Stimulated activated naive CD8-positive, alpha-beta T cell treated with anti-CD3 and anti-CD28 coated beads, Interleukin-15, amount 100 ng/mL, for 72 hours (primary cell): ENCODE results near the gene SRXN1.

Experiments used
- ATAC-seq: fragments of 150-1000 bp; cut with Tn5 transposase; 2 replicates; pipeline ENCODE4 v1.10.0; 2021; ENCODE audit warnings: mild to moderate bottlenecking, moderate library complexity
- DNase-seq, 2 donors: peaks; one replicate each; pipeline ENCODE4 v3.0.0; 2021 to 2022
- H3K27ac Mint-ChIP-seq, 2 donors: one replicate each; pipeline ENCODE4 v1.8.0; 2022; ENCODE audit warnings: mild to moderate bottlenecking in 2 of 2, mixed read lengths in 2 of 2, moderate library complexity in 2 of 2
- H3K27me3 Mint-ChIP-seq: one replicate; pipeline ENCODE4 v1.8.0; 2022; ENCODE audit warnings: mixed read lengths
- H3K4me1 Mint-ChIP-seq: one replicate; pipeline ENCODE4 v1.8.0; 2022; ENCODE audit warnings: mild to moderate bottlenecking, mixed read lengths
- H3K4me3 Mint-ChIP-seq, 2 donors: one replicate each; pipeline ENCODE4 v1.8.0; 2022; ENCODE audit warnings: mild to moderate bottlenecking in 2 of 2, mixed read lengths in 2 of 2, moderate library complexity in 1 of 2
- H3K9me3 Mint-ChIP-seq, 2 donors: one replicate each; pipeline ENCODE4 v1.8.0; 2022; ENCODE audit warnings: mixed read lengths in 2 of 2

Gene SRXN1

DNA sequence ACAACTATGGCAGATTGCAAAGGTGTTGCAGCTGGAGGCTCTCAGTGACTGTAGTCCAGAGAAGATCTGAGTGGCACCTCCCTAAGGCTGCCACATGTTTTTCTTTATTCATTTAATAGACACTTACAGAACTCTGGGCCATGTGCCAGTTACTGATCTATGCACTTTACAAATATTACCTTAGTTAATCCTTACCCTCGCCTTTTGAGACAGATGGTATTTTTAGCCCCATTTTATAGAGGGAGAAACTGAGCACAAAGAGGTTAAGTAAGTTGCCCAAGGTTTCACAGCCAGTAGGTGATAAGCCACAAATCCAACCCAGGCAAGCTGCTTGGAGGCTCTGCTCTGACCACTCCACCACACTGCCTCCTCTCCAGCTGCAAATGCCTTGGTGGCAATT is 29.1 kb upstream of the SRXN1 start:
- no peak for DNase-seq
- H3K27me3 Mint-ChIP-seq = peaks cover 49% of the 10 kb centered on the region
- no peaks in the 10 kb centered on the region for H3K9me3 Mint-ChIP-seq
- no peak overlapping the region for H3K4me3 Mint-ChIP-seq
- H3K27ac Mint-ChIP-seq = no peak overlapping the region
- no peak for ATAC-seq
- H3K4me1 Mint-ChIP-seq = no peaks in the 10 kb centered on the region

DNA sequence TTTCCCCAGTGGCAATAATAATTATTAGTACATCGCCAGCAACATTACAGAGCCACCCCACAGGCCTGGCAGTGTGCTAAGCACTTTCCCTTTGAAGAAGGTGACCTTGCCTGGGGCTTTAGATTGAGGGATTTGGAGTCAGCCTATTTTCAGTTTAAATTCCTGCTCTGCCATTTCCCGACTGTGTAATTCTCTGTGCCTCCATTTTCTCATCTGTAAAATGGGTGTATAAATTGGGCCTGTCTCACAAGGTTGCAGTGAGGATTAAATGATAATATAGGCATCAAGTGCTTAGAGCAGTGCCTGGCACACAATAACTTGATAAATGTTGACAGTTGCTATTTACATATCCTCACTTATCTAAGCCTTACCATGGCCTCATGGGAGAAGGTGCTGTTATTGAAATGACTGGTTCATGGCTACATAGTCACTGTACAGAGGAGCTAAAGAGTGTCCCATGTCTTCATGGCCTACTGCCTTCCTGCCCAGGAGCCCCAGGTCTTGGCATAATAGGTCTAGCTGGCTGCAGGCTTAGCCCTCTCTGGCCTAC is 27.7 kb upstream of the SRXN1 start:
- Mint-ChIP-seq H3K4me1 (peaks cover 9% of the 10 kb centered on the region), H3K9me3 (no peaks in the 10 kb centered on the region), H3K27me3 (peaks cover 52% of the 10 kb centered on the region), H3K27ac (no peak overlapping the region), H3K4me3 (no peak overlapping the region)
- ATAC-seq = no peak
- DNase-seq = no peak

DNA sequence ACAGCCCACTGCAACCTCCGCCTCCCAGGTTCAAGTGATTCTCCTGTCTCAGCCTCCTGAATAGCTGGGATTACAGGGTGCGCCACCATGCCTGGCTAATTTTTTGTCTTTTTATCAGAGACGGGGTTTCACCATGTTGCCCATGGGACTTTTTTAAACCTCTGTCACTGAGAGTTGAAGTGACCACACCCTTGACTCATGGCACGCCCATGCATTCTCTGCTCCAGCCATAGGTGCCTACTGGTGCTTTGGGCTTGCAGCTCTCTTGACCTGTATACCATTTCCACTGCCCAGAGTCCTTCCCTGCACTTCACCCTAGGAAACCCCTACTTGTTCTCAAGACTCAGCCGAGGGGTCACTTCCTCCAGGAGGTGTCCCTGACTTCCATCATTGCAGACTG is 25.0 kb upstream of the SRXN1 start:
- ATAC-seq = no peak
- Mint-ChIP-seq H3K4me3 (no peak overlapping the region), H3K27ac (no peak overlapping the region), H3K9me3 (no peaks in the 10 kb centered on the region), H3K4me1 (peaks cover 10% of the 10 kb centered on the region), H3K27me3 (peaks cover 75% of the 10 kb centered on the region)
- no peak for DNase-seq

DNA sequence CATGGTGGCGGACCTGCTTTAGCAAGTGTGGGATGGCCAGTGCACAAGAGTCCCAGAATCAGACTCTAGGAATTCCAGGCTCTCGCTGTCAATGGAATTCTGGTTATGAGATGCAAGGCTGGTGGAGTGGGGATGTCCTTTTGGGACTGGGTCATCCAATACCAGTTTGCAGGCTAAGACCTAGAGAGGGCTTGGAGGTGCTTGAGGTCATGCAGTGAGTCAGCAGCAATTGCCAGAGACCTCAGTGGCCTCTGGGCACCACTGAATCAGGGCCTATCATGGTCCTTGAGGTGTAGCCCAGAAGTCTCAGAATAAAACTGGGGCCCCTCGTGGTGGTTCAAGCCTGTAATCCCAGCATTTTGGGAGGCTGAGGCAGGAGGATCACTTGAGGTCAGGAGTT is 24.0 kb upstream of the SRXN1 start:
- Mint-ChIP-seq H3K27ac (no peak overlapping the region), H3K4me3 (no peak overlapping the region), H3K9me3 (no peaks in the 10 kb centered on the region), H3K4me1 (peaks cover 10% of the 10 kb centered on the region), H3K27me3 (peaks cover 78% of the 10 kb centered on the region)
- ATAC-seq (no peak), DNase-seq (no peak)

DNA sequence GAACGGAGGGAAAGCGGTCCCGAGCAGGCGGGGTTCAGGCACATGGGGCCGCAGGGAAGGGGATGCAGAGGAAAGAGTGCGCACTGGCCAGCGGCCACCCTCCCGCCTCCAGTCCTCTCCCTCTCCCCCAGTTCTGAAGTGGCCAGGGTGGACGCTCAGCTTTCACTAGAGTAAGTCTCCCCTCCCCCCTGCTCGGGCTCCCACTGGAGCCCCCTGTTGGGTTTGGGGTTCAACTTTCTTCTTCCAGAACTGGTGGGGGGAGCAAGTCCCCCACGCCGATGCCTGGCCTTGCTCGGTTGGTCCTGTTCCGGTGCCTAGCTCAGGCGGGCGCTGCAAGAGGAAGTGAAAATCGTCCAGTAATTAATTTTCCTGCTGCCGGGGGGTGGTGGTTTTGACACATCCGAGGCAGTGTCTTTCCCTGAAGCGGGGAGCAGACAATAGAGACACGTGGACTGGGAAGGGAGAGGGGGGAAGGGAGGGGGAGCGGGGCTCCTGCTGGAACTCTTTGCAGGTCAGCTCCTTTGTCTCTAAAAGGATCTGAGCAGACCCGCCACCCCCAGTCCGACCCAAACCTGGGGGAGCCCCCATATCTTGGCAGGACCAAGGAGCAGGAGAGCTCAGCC is 23.4 kb upstream of the SRXN1 start:
- no peak for ATAC-seq
- H3K4me3 Mint-ChIP-seq = peak overlapping the region; percentile 25 to 55
- H3K27me3 Mint-ChIP-seq = peaks cover 83% of the 10 kb centered on the region

DNA sequence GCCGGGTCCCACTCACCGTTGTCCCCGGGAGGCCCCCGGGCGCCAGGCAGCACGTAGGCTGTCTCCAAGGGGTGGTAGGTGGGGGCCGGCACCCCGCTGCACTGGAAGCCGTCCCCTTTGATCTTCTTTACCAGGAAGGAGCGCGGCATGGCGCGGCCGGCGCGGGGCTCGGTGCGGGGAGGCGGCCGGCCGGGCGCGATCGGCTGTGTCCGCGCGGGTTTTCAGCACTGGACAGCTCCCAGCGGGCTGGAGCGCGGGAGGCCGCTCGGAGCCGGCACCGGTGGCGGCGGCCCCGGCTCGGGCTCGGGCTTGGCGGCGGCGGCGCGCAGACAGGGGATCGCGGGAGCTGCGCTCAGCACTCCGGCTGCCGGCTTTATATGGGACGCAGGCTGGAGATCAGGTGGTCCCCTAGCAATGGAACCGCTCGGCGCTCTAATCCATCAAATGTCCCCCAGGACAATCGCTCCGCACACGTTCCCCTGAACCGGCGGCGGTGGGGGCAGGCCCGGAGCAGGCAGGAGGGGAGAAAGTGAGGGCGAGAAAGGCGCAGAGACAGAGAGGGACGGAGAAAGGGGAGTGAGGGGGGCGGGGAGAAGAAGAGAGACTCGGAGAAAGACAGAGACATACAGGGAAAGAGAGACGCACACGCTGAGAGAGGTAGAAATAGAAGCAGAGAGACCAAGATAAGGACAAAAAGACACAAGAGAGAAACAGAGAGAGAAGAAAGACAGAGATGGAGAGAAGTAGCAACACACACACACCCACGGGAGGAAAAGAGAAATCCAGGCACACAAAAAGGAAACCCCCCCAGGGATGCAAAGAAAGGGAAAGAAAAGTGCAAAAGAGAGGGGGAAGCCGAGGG is 22.7 kb upstream of the SRXN1 start, which contains the start of gene SCRT2:
Gene SCRT2 (minus strand): TSS at position 350 of the 862 bp plus-strand sequence. CDS start 201 bp downstream, at position 149.
- Mint-ChIP-seq H3K4me1 (peaks cover 10% of the 10 kb centered on the region), H3K27me3 (peaks cover 91% of the 10 kb centered on the region), H3K4me3 (peak within 1 kb of the TSS; percentile 44 to 55), H3K27ac (no peak within 1 kb of the TSS), H3K9me3 (no peaks in the 10 kb centered on the region)
- DNase-seq (peak; percentile 60 to 61), ATAC-seq (peak; percentile 82)

More for the DNA sequence above, 23.4 kb upstream of the SRXN1 start:
- Mint-ChIP-seq H3K27ac (no peak overlapping the region), H3K4me1 (peaks cover 10% of the 10 kb centered on the region), H3K9me3 (no peaks in the 10 kb centered on the region)
- no peak for DNase-seq

DNA sequence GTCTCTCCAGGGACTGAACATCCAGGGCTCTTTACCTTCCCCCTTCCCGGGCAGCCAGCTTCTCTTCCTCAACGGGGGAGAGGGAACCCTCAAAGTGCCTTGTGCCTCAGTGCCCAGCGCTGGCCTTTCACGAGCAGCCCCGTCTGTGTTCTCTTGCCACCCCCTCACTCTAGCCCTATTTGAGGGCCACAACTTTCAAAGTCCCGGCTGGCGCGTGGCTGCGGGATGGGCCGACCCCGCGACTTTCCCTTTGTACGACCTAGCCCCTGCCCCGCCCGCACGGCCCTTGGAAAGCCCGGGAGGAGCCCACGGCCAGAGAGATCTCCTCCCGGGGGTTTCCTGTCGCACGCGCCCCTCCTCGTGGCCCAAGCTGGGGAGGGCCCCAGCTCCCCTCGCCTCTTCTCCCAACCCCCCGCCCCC is 22.0 kb upstream of the SRXN1 start:
- DNase-seq (no peak), ATAC-seq (peak; percentile 18)
- H3K4me1 Mint-ChIP-seq = peaks cover 10% of the 10 kb centered on the region
- peak overlapping the region in 1 of 2 donors; percentile 12 for H3K4me3 Mint-ChIP-seq
- no peaks in the 10 kb centered on the region for H3K9me3 Mint-ChIP-seq
- H3K27me3 Mint-ChIP-seq = peaks cover 92% of the 10 kb centered on the region
- no peak overlapping the region for H3K27ac Mint-ChIP-seq

DNA sequence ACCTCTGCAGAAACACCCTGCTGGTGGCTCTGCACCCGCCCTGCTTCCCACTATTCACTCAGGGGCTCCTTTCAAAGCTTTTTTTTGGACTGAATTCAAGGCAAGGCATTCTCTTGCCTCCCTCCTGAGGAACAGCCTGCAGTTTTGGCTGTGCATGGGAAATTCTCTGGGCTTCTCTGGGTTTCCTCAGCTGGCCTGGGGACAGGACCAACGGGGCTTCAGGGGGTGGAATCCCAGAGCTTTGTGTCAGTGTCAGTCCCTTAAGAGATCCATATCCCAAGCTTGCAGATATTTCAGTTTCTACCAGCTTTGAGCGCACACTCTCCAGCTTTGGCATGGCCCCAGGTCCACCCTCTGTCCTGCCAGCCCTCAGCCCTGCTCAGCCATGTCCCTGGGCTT is 20.6 kb upstream of the SRXN1 start:
- Mint-ChIP-seq H3K4me3 (no peak overlapping the region), H3K27me3 (peaks cover 82% of the 10 kb centered on the region), H3K9me3 (no peaks in the 10 kb centered on the region), H3K4me1 (peaks cover 10% of the 10 kb centered on the region), H3K27ac (no peak overlapping the region)
- ATAC-seq = no peak
- no peak for DNase-seq

DNA sequence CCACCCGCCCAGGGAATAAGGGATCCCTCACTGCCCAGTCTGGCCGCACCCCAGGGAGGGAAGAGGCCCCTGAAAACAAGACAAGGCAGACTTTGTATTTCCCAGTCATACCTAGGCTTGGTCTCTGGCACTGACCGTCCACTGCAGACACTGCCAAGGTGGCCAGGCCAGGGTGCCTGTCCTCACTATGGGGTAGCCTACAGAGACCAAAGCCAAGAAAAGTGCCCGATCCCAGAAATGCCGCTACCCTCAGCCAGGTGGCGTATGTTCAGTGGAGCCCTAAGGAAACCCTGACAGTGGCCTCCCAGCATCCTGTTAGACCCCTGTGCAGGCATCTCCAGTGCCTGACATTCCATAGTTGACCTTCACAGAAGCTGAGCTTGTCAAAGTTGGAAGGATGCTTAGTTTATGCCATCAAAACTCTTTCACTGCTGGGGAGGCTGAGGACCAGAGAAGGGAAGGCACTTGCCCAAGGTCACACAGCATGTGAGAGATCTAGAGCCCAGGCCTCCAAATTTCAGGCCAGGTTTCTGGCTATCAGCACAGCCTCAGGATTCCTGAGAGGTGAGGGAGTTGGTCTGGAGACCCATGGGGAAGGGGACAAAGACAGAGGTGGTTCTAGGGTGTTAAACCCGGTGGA is 20.1 kb upstream of the SRXN1 start:
- H3K4me1 Mint-ChIP-seq = peaks cover 10% of the 10 kb centered on the region
- H3K9me3 Mint-ChIP-seq = no peaks in the 10 kb centered on the region
- no peak overlapping the region for H3K4me3 Mint-ChIP-seq
- ATAC-seq (no peak), DNase-seq (no peak)
- peaks cover 82% of the 10 kb centered on the region for H3K27me3 Mint-ChIP-seq
- H3K27ac Mint-ChIP-seq = no peak overlapping the region

DNA sequence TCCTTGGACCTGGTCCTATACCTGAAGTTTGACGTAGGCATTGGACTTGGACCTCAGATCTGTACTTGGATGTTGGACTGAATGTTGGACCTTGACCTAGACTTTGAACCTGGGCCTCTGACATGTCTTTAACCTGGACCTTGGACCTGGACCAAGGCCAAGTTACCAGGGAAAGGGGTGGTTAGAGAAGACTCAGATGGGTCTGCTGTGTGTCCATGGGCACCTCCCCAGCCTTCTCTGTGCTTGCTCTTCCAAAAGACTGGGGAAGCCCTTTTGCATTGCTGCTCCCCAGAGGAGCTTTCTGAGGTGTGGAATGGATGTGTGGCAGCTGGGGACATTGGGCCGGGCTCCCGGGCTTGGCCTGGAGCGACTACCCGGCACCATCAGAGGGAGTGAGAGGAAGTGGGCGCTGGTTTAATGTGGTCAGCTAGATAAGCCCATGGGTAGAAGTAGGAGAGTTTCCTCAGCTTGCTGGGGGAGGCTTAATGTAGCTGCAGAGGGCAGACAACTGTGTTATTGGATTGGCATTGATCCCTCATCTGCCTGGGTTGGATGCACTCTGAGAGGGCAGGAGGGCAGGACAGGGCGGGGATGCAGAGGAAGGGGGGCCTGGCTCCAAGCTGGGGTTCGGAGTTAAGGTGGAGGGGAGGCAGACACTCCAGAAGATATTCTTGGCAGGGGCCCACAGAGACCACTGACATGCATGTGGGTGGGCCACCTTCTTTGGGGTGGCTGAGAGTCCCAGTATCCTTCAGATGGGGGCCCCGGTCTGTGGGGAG is 18.4 kb upstream of the SRXN1 start:
- Mint-ChIP-seq H3K4me3 (no peak overlapping the region), H3K27ac (no peak overlapping the region), H3K4me1 (peaks cover 9% of the 10 kb centered on the region), H3K27me3 (peaks cover 85% of the 10 kb centered on the region), H3K9me3 (no peaks in the 10 kb centered on the region)
- no peak for ATAC-seq
- no peak for DNase-seq

DNA sequence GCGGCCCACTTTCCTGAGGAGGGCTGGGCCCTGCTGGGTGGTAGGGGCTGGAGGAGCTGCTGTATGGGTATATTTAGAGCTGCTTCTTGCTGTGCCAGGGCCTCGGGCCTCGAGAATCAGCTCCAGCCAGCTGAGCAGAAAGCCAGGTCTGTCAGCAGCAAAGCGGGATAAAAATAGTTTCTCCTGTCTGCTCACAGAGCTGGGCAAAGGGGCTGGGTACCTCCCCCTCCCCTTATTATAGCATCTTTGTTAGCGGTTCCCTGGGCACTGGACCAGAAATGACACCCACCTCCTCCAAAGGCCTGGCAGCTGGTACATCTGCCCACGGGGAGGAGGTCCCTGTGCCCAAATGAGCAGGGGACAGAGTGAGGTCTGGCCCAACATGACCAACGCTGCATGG is 16.6 kb upstream of the SRXN1 start:
- Mint-ChIP-seq H3K9me3 (no peaks in the 10 kb centered on the region), H3K4me1 (peaks cover 2% of the 10 kb centered on the region), H3K4me3 (no peak overlapping the region)

DNA sequence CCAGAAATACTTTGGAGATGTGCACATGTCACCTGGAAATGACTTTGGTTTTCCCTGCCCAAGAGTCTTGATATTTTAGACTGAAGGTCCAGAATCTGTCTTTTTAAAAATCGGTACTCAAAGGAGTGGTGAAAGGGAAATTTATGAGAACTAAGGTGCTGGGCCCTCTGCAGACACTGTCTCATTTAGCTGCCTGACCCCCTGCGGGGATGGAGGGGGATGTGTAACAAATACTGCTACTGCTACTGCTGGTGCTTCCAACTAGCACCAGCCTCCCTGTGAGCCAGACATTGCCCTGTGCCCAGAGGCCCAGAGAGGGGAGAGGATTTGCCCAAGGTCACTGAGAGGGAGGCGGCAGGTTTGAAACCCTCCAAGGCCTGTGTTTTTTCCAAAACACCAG is 15.6 kb upstream of the SRXN1 start:
- Mint-ChIP-seq H3K4me3 (no peak overlapping the region), H3K27me3 (peaks cover 82% of the 10 kb centered on the region), H3K9me3 (no peaks in the 10 kb centered on the region), H3K27ac (no peak overlapping the region), H3K4me1 (peaks cover 5% of the 10 kb centered on the region)
- no peak for ATAC-seq
- no peak for DNase-seq

More for the DNA sequence above, 16.6 kb upstream of the SRXN1 start:
- Mint-ChIP-seq H3K27me3 (peaks cover 85% of the 10 kb centered on the region), H3K27ac (peak overlapping the region in 1 of 2 donors; percentile 71)
- ATAC-seq (no peak), DNase-seq (no peak)

DNA sequence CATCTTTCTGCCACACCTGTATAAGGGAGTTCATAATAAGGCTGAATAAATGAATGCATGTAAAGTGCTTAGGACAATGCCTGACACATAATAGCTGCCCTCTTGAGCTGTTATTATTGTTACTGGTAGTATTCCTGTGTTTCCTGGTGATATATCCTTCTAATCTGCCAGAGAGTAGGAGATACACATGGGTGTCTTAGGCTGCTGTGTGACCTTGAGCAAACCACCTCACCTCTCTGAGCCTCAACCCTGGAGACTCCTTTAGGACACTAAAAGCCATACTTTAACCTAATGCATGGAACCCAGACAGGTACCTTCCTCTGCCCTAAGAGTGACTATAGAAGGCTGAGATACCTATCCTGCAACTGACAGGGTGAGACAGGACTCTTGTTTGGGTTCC is 15.1 kb upstream of the SRXN1 start:
- Mint-ChIP-seq H3K9me3 (no peaks in the 10 kb centered on the region), H3K4me3 (no peak overlapping the region), H3K27ac (no peak overlapping the region), H3K27me3 (peaks cover 82% of the 10 kb centered on the region), H3K4me1 (peaks cover 10% of the 10 kb centered on the region)
- DNase-seq (no peak), ATAC-seq (no peak)

DNA sequence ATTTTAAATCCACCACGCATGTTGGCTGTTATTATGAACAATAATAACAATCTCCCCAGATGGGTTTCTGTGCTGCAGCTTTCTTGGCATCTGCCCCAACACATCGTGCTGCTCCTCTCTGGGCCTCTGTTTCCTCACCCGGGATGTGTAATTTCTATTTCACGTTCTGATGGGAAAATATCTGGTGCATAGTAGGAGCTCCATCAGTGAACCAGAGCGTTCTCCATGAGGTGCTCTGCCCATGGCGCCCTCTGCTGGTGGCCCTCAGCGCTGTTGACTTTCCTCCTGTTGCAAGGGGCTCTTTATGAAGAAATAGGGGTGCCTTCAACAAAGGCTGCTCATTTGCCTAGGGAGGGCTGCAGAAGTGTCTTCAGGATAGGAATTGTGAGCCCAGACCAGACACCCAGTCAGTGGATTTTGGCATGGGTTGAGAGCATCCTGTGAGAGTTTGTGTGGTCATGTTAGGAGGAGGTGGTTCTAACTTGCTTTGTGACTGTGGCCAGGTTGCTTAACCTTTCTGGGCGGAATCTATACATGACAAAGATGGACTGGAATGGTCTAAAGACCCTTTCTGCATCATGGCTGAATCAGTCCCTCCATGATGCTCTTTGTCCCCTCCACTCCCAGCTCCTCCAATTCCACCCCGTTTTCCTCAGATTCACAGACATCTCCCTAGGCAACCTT is 14.5 kb upstream of the SRXN1 start:
- DNase-seq (peak; percentile 50 to 54), ATAC-seq (no peak)
- Mint-ChIP-seq H3K27me3 (peaks cover 82% of the 10 kb centered on the region), H3K27ac (no peak overlapping the region), H3K9me3 (no peaks in the 10 kb centered on the region), H3K4me1 (peaks cover 15% of the 10 kb centered on the region), H3K4me3 (no peak overlapping the region)

DNA sequence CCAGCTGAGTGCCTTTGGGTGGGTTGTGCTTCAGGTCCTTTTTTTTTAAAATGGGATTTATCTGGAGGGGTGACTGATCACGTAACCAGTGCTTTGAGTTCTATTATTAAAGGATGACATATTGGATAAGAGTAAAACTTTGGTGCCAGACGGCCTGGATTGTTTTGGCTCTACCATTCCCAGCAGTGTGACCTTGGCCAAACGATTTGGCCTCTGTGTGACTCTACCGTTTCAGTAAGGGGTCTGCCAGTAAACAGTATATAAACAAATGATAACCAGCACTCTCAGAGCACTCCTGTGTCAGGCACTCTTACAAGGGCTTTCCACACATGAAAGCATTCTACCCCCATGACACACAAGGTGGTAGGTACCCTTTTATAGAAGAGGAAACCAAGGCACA is 13.9 kb upstream of the SRXN1 start:
- Mint-ChIP-seq H3K4me1 (peaks cover 15% of the 10 kb centered on the region), H3K27me3 (peaks cover 82% of the 10 kb centered on the region), H3K9me3 (no peaks in the 10 kb centered on the region), H3K4me3 (no peak overlapping the region), H3K27ac (no peak overlapping the region)
- no peak for DNase-seq
- no peak for ATAC-seq
